Sigmoid colon (tissue), 7 donors: ENCODE measurements around the gene PDE6B. TPM values are rescaled to one million over a fixed set of nuclear protein-coding genes. Genes with fewer than 3 reads are reported as not detected.

Source experiments
- DNase-seq: peaks from one replicate; pipeline ENCODE4 v3.0.0-alpha.2; 2019
- H3K27ac ChIP-seq, 4 donors: fragments of 200-600 bp; sonication (generic); one replicate each; pipeline ENCODE4 v1.5.1; 2016 to 2019; ENCODE audit warnings: mild to moderate bottlenecking in 1 of 4
- H3K27me3 ChIP-seq, 3 donors: fragments of 200-600 bp; sonication (generic); one replicate each; pipeline ENCODE4 v1.5.1; 2019; ENCODE audit warnings: mild to moderate bottlenecking in 1 of 3
- H3K36me3 ChIP-seq, 4 donors: fragments of 200-600 bp; sonication (generic); one replicate each; pipeline ENCODE4 v1.5.1; 2016 to 2019
- H3K4me1 ChIP-seq, 4 donors: fragments of 200-600 bp; sonication (generic); one replicate each; pipeline ENCODE4 v1.5.1; 2017 to 2019
- H3K4me3 ChIP-seq, 4 donors: fragments of 200-600 bp; sonication (generic); one replicate each; pipeline ENCODE4 v1.5.1; 2017 to 2019; ENCODE audit warnings: mild to moderate bottlenecking in 2 of 4, moderate library complexity in 1 of 4
- H3K9me3 ChIP-seq, 4 donors: fragments of 200-600 bp in 3 of 4; sonication (generic) in 3 of 4; one replicate each; pipeline versions ENCODE4 v1.5.1 to v1.6.1; 2013 to 2019
- EP300 ChIP-seq, 4 donors: sonication (generic); formaldehyde crosslinking; IDR thresholded peaks; one replicate each; pipeline ENCODE4 v1.6.1; 2017; ENCODE audit warnings: antibody characterized with exemption in 4 of 4
- POLR2A ChIP-seq, 2 donors: fragments of 450-650 bp; IDR thresholded peaks; one replicate each; pipeline ENCODE4 v1.6.1; 2016; ENCODE audit warnings: antibody characterized with exemption in 2 of 2, mild to moderate bottlenecking in 2 of 2, moderate library complexity in 2 of 2
- POLR2AphosphoS5 ChIP-seq, 4 donors: sonication (generic); formaldehyde crosslinking; IDR thresholded peaks; one replicate each; pipeline ENCODE4 v1.6.1; 2017; ENCODE audit warnings: antibody characterized with exemption in 4 of 4
- WGBS, 2 donors: extraction: QIAGEN DNeasy Blood & Tissue Kit; methylation state at CpG; one replicate each; pipeline ENCODE4 v1.1.7; 2013; 5-methylcytosine and 5-hydroxymethylcytosine counted together
- intact Hi-C: fragments of 100-400 bp; cut with DNase I; formaldehyde crosslinking; loops from one replicate; pipeline ENCODE4 v1.15.1; 2023
- polyA plus RNA-seq, 3 donors: library from polyadenylated mRNA; stranded (reverse); fragments of 200-250 nt; gene quantifications; one replicate each; pipeline ENCODE4 v1.2.3, GENCODE V29; 2013
- total RNA-seq, 4 donors: library from RNA; depleted of rRNA; stranded (reverse); fragments of >200 nt; gene quantifications; one replicate each; pipeline ENCODE4 v1.1.0, GENCODE V29; 2016
- TF ChIP-seq, protein P1 (sequence below), 4 experiments: fragments of 450-650 bp in 3 of 4; fragments of 200-600 bp in 1 of 4; IDR thresholded peaks; one replicate each; pipeline ENCODE4 v1.5.1; 2016 to 2019; ENCODE audit warnings: antibody characterized with exemption in 4 of 4, mild to moderate bottlenecking in 3 of 4, moderate library complexity in 2 of 4
- donor health status: healthy with polysubstance abuse.
- donor health status: Bipolar disorder and iron deficiency.
- donor health status: healthy.

PDE6B gene
- total and polyA plus RNA-seq, 7 donors, result under 0.01 to 5.4 (median 1.5) TPM; not detected in 1

DNA sequence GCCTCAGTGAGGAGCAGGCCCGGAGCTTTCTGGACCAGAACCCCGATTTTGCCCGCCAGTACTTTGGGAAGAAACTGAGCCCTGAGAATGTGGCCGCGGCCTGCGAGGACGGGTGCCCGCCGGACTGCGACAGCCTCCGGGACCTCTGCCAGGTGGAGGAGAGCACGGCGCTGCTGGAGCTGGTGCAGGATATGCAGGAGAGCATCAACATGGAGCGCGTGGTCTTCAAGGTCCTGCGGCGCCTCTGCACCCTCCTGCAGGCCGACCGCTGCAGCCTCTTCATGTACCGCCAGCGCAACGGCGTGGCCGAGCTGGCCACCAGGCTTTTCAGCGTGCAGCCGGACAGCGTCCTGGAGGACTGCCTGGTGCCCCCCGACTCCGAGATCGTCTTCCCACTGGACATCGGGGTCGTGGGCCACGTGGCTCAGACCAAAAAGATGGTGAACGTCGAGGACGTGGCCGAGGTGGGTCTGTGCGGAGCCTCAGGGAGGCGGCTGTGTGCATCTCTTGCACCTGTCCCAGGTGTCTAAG lies 323 bp downstream of the PDE6B start:
- Histone ChIP-seq H3K36me3 (no peaks in the 10 kb centered on the region), H3K27ac (no peak overlapping the region), H3K4me3 (no peak overlapping the region), H3K4me1 (no peaks in the 10 kb centered on the region), H3K9me3 (no peaks in the 10 kb centered on the region), H3K27me3 (peaks cover 0 to 35% (median 9%) of the 10 kb centered on the region in 3 donors)
- TF ChIP-seq, protein P1, sequence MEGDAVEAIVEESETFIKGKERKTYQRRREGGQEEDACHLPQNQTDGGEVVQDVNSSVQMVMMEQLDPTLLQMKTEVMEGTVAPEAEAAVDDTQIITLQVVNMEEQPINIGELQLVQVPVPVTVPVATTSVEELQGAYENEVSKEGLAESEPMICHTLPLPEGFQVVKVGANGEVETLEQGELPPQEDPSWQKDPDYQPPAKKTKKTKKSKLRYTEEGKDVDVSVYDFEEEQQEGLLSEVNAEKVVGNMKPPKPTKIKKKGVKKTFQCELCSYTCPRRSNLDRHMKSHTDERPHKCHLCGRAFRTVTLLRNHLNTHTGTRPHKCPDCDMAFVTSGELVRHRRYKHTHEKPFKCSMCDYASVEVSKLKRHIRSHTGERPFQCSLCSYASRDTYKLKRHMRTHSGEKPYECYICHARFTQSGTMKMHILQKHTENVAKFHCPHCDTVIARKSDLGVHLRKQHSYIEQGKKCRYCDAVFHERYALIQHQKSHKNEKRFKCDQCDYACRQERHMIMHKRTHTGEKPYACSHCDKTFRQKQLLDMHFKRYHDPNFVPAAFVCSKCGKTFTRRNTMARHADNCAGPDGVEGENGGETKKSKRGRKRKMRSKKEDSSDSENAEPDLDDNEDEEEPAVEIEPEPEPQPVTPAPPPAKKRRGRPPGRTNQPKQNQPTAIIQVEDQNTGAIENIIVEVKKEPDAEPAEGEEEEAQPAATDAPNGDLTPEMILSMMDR (IDR thresholded peaks at IDR 0.05), result no peak
- TF ChIP-seq EP300 (IDR thresholded peaks at IDR 0.05) (no peak), POLR2A (IDR thresholded peaks at IDR 0.05) (no peak), POLR2AphosphoS5 (IDR thresholded peaks at IDR 0.05) (no peak)
- 92 to 93% methylated on average over 39 of the region's 39 CpGs for WGBS, 2 donors
- intact Hi-C loops, result no loop called here
- DNase-seq, result no peak

DNA sequence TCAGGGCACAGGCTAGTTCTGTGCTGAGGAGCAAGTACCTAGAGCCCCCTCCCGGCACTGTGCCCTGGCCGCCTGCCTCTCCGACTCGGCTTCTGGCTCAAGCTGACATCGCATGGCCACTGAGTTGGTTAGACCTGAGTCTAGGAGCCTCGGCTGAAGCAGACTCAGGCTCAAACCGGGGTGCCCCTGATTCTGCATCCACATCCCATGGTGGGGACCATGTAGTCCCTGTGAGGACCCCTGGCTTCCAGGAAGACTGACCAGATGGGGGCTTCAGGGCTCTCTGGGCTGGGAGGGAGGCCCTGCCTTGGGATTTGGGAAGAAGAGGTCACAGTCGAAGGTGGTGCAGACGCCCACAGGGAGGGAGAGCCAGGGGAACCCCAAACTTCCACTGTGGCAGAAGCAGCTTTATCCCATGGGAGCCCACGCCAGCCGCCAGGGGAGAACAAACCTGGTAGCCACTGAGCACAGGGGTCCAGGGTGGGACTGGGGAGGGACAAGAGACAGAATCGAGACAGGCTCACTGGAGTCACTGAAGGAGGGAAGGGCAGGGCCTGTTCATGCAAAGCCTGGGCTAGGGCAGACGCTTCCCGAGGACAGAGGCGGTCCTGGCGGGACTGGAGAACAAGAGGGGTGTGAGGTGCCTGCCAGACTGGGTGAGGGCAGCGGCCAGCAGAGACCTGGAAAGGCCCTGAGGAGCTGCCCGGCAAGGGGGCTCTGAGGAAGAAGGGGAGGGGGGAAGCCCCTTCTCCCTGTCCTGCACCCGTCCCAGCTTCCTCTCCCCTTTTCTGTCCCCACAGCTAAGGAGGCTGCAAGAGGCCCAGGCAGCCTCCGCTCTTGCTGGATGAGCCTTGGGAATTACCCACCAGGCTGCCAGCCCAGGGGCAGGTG lies 1.1 kb downstream of the PDE6B start:
- no peak for TF ChIP-seq POLR2A (IDR thresholded peaks at IDR 0.05)
- no peak for TF ChIP-seq POLR2AphosphoS5 (IDR thresholded peaks at IDR 0.05)
- TF ChIP-seq, protein P1 (IDR thresholded peaks at IDR 0.05), result no peak
- TF ChIP-seq EP300 (IDR thresholded peaks at IDR 0.05), result no peak
- no peaks in the 10 kb centered on the region for H3K9me3 ChIP-seq
- intact Hi-C loops, result no loop called here
- 72 to 79% methylated on average over 20 of the region's 20 CpGs for WGBS, 2 donors
- H3K4me1 ChIP-seq, result no peaks in the 10 kb centered on the region
- peaks cover 0 to 35% (median 9%) of the 10 kb centered on the region in 3 donors for H3K27me3 ChIP-seq
- no peaks in the 10 kb centered on the region for H3K36me3 ChIP-seq
- H3K27ac ChIP-seq, result no peak overlapping the region
- DNase-seq, result no peak
- no peak overlapping the region for H3K4me3 ChIP-seq

DNA sequence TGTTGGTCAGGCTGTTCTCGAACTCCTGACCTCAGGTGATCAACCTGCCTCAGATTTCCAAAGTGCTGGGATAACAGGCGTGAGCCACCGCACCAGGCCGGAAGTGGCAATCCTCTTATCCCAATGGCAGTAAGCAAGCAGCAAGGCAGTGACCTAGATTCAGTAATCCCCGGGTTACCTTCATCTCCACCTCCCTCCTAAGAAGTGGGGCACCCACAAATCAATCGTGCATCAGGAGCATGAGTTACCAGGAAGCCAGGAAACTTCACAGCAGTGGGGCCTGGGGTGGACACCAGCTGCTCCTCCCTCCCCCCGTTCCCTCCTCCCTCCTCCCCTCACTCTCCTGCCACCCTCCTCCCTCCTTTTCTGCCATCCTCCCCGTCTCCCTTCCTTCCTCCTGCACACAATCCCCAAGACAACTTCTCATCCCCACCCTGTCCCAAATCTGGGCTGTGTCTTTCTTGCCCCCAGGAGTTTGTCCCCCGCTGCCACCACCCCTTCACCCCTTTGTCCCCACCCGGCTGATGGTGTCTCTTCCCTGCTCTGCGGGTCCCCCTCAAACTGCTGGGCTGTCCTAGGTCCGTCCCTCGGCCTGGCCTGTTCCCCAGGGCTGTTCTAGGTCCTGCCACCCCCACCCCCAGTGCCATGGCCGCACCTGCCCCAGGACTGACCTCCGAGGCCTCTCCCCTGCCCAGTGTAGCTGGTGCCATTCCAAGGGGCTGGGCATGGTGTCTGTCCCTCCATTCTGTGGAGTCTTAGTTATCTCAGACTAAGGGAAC lies 2.2 kb downstream of the PDE6B start:
- Histone ChIP-seq H3K27ac (no peak overlapping the region), H3K4me3 (no peak overlapping the region), H3K4me1 (no peaks in the 10 kb centered on the region), H3K27me3 (peaks cover 0 to 35% (median 9%) of the 10 kb centered on the region in 3 donors), H3K9me3 (no peaks in the 10 kb centered on the region), H3K36me3 (no peaks in the 10 kb centered on the region)
- no peak for TF ChIP-seq EP300 (IDR thresholded peaks at IDR 0.05)
- no peak for TF ChIP-seq POLR2A (IDR thresholded peaks at IDR 0.05)
- no peak for TF ChIP-seq POLR2AphosphoS5 (IDR thresholded peaks at IDR 0.05)
- TF ChIP-seq, protein P1 (IDR thresholded peaks at IDR 0.05), result no peak
- WGBS, 2 donors, result 75 to 81% methylated on average over 14 of the region's 15 CpGs
- no peak for DNase-seq
- intact Hi-C loops, result no loop called here

DNA sequence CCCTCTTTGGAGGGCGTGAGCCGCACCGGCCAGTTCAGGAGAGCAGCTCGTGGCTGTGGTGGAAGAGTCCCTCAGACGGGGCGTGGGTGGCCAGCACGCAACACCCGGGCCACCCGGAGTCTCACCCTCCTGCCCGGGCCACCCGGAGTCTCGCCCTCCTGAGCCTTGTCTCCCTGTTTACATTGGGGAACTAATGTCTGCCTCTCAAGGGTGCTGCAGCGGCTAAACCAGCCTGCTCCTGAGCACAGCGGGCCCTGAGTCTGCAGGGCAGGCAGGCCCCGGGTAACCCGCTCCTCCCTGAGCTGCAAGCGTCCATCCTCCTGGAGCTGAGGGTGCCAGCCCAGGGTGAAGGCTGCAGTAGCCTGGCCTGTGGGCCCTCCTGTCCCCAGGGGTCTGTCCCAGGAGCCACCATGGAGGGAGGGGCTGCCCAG lies 3.0 kb downstream of the PDE6B start:
- Histone ChIP-seq H3K27ac (no peak overlapping the region), H3K36me3 (no peaks in the 10 kb centered on the region), H3K4me3 (no peak overlapping the region), H3K9me3 (no peaks in the 10 kb centered on the region), H3K27me3 (peaks cover 0 to 34% (median 9%) of the 10 kb centered on the region in 3 donors), H3K4me1 (no peaks in the 10 kb centered on the region)
- 91 to 95% methylated on average over 17 of the region's 17 CpGs for WGBS, 2 donors
- DNase-seq, result no peak
- TF ChIP-seq POLR2AphosphoS5 (IDR thresholded peaks at IDR 0.05), result no peak
- TF ChIP-seq, protein P1 (IDR thresholded peaks at IDR 0.05), result no peak
- intact Hi-C loops, result no loop called here
